GM12878 (cell line): ENCODE results near the gene NUMA1. TPM values are rescaled to one million over a fixed set of nuclear protein-coding genes. Genes with fewer than 3 reads are reported as not detected.

Experiments
- ATF7 ChIP-seq: fragments of 450-650 bp; IDR thresholded peaks from 2 replicates; pipeline ENCODE4 v1.6.1; 2016; ENCODE audit warnings: low read depth, mild to moderate bottlenecking
- BCL3 ChIP-seq: IDR thresholded peaks from 2 replicates; pipeline ENCODE4 v1.6.1; 2011; ENCODE audit warnings: borderline replicate concordance, low read depth, mild to moderate bottlenecking, moderate library complexity, low read length; ENCODE audit not compliant: insufficient read depth, poor library complexity, severe bottlenecking
- CEBPB ChIP-seq, 2 experiments: fragments of 150-350 bp in 1 of 2; IDR thresholded peaks; 2 replicates each; pipeline ENCODE4 v1.6.1; 2012 to 2014; ENCODE audit warnings: low read depth in 2 of 2, low read length in 2 of 2, borderline replicate concordance in 1 of 2, inconsistent platforms in 1 of 2
- CHD1 ChIP-seq: IDR thresholded peaks from 2 replicates; pipeline ENCODE4 v1.6.1; 2012; ENCODE audit warnings: low read depth, low read length, improper control_type of control experiment
- FOXM1 ChIP-seq: IDR thresholded peaks from 2 replicates; pipeline ENCODE4 v1.6.1; 2012; ENCODE audit warnings: low read depth, mild to moderate bottlenecking, inconsistent platforms, low read length, moderate library complexity
- HSF1 ChIP-seq: fragments of 150-350 bp; IDR thresholded peaks from 2 replicates; pipeline ENCODE4 v1.6.1; 2014; ENCODE audit warnings: mild to moderate bottlenecking, low read depth, low read length
- IKZF1 ChIP-seq: fragments of 450-650 bp; conservative IDR thresholded peaks from 2 replicates; pipeline ENCODE4 v1.6.1; 2017; ENCODE audit warnings: antibody characterized with exemption, mild to moderate bottlenecking
- JUNB ChIP-seq: IDR thresholded peaks from 2 replicates; pipeline ENCODE4 v1.6.1; 2016; ENCODE audit warnings: antibody characterized with exemption, mild to moderate bottlenecking
- MLLT1 ChIP-seq: fragments of 450-650 bp; IDR thresholded peaks from 2 replicates; pipeline ENCODE4 v1.6.1; 2016; ENCODE audit warnings: mild to moderate bottlenecking
- MTA3 ChIP-seq: IDR thresholded peaks from 2 replicates; pipeline ENCODE4 v1.6.1; 2012; ENCODE audit warnings: low read length, inconsistent platforms, borderline replicate concordance
- NRF1 ChIP-seq: conservative IDR thresholded peaks from 2 replicates; pipeline ENCODE4 v1.6.1; 2011; ENCODE audit warnings: mild to moderate bottlenecking, low read depth, low read length, improper control_type of control experiment
- PBX3 ChIP-seq: IDR thresholded peaks from 2 replicates; pipeline ENCODE4 v1.6.1; 2011; ENCODE audit warnings: mild to moderate bottlenecking, low read depth, low read length, moderate library complexity; ENCODE audit not compliant: insufficient replicate concordance
- PML ChIP-seq: IDR thresholded peaks from 2 replicates; pipeline ENCODE4 v1.6.1; 2012; ENCODE audit warnings: low read length, inconsistent platforms
- POLR2A ChIP-seq: IDR thresholded peaks from 2 replicates; pipeline ENCODE4 v1.6.1; 2011; ENCODE audit warnings: low read depth, mild to moderate bottlenecking, low read length
- SMARCA5 ChIP-seq: fragments of 450-650 bp; IDR thresholded peaks from 2 replicates; pipeline ENCODE4 v1.6.1; 2017; ENCODE audit warnings: mild to moderate bottlenecking
- TARDBP ChIP-seq: IDR thresholded peaks from 2 replicates; pipeline ENCODE4 v1.6.1; 2016; ENCODE audit warnings: borderline replicate concordance
- TCF12 ChIP-seq: IDR thresholded peaks from 2 replicates; pipeline ENCODE4 v1.6.1; 2011; ENCODE audit warnings: low read depth, mild to moderate bottlenecking, low read length
- YY1 ChIP-seq: IDR thresholded peaks from 2 replicates; pipeline ENCODE4 v1.6.1; 2011; ENCODE audit warnings: low read depth, mild to moderate bottlenecking, low read length
- ZBTB33 ChIP-seq: fragments of 450-650 bp; IDR thresholded peaks from 2 replicates; pipeline ENCODE4 v1.6.1; 2017; ENCODE audit warnings: mild to moderate bottlenecking
- ZSCAN29 ChIP-seq: fragments of 450-650 bp; IDR thresholded peaks from 2 replicates; pipeline ENCODE4 v1.6.1; 2017; ENCODE audit warnings: mild to moderate bottlenecking, moderate library complexity
- ZZZ3 ChIP-seq: IDR thresholded peaks from 2 replicates; pipeline ENCODE4 v1.6.1; 2011; ENCODE audit warnings: low read depth; ENCODE audit not compliant: control insufficient read depth, insufficient read length
- polyA plus RNA-seq, 11 experiments: library from polyadenylated mRNA; depleted of rRNA in 4 of 11; unstranded in 6 of 11; stranded (reverse) in 5 of 11; fragments of >200 nt; fragmentation: Nextera tagmentation in 4 of 11; fragmentation: Illumina TruSeq in 1 of 11; extraction: Ambion mirVana in 4 of 11; extraction: Trizol in 1 of 11; gene quantifications; 1 replicate in 1 of 11; 2 replicates in 10 of 11; pipeline versions ENCODE4 v1.2.1 to v1.2.3, GENCODE V29; 2011 to 2016; ENCODE audit warnings: inconsistent platforms in 2 of 11, missing spikeins in 2 of 11, low read depth in 1 of 11
- total RNA-seq, 4 experiments: library from RNA; depleted of rRNA in 3 of 4; stranded (reverse); fragments of >200 nt in 3 of 4; fragmentation: Illumina TruSeq in 1 of 4; extraction: Trizol in 1 of 4; gene quantifications; 2 replicates each; pipeline versions ENCODE4 v1.2.1 to v1.2.3, GENCODE V29; 2013 to 2021

NUMA1 gene
- total and polyA plus RNA-seq, 10 of the 15 experiments (the other 5 are each of a cell fraction or from before 2014, with no cell fraction given), result 5.5 to 111 (median 61.0) TPM

GRCh38 chr11:72041364-72042063 is 38.8 kb downstream of the NUMA1 start (continued):
- no peak for TF ChIP-seq NRF1
- TF ChIP-seq PBX3, result no peak
- no peak for TF ChIP-seq TARDBP
- TF ChIP-seq PML, result no peak
- TF ChIP-seq ZZZ3, result no peak
- TF ChIP-seq CEBPB (IDR thresholded peaks at IDR 0.05; ENCODE audit: borderline replicate concordance in 1 of 2, low read depth in 2 of 2, low read length in 2 of 2), result no peak
- TF ChIP-seq HSF1, result no peak
- TF ChIP-seq MLLT1, result peak; percentile 25; the same call in 1 of the 2 replicates
- TF ChIP-seq MTA3, result no peak
- 0 out of 2 replicates have a peak, but pooled peaks have one; percentile 45 for TF ChIP-seq ZSCAN29
- TF ChIP-seq JUNB, result no peak
- no peak for TF ChIP-seq ATF7
- TF ChIP-seq TCF12, result 0 out of 2 replicates have a peak, but pooled peaks have one; percentile 22
- TF ChIP-seq ZBTB33, result no peak
- no peak for TF ChIP-seq FOXM1
- peak; percentile 45; the same call in 1 of the 2 replicates for TF ChIP-seq IKZF1
- peak; percentile 64; the same call in 1 of the 2 replicates for TF ChIP-seq POLR2A
- peak; percentile 81 for TF ChIP-seq YY1
- no peak for TF ChIP-seq SMARCA5
- no peak for TF ChIP-seq BCL3
- TF ChIP-seq CHD1, result no peak
